A549 (cell line): ENCODE results near the gene NUP88. TPM values are rescaled to one million over a fixed set of nuclear protein-coding genes. Genes with fewer than 3 reads are reported as not detected.

ENCODE experiments used
- ATAC-seq, 2 experiments: fragments of 200-7000 bp in 1 of 2; fragments of >200 bp in 1 of 2; cut with Nextera tagmentation in 1 of 2; cut with Tn5 transposase in 1 of 2; 3 replicates each; pipeline versions ENCODE4 v1.8.0 to v1.9.1; 2018 to 2020; ENCODE audit warnings: mild to moderate bottlenecking in 1 of 2, moderate library complexity in 1 of 2
- CTCF ChIA-PET: fragments of 300-600 bp; sonication (Branson Sonifier 250); formaldehyde crosslinking; extraction: SDS; loops from one replicate; lab custom pipeline; 2021; ENCODE audit warnings: antibody characterized with exemption, inconsistent platforms; lab: Yijun Ruan, JAX
- POLR2A ChIA-PET: fragments of 350-600 bp; formaldehyde crosslinking; extraction: SDS; loops from one replicate; lab custom pipeline; 2021; ENCODE audit warnings: antibody characterized with exemption, inconsistent platforms; lab: Yijun Ruan, JAX
- DNase-seq, 2 experiments: peaks; one replicate each; pipeline versions ENCODE4 v3.0.0 to v3.0.0-alpha.2; 2011 to 2016; ENCODE audit warnings: low read depth in 1 of 2, low spot score in 1 of 2
- FAIRE-seq: peaks from 2 replicates; lab custom pipeline; 2011; peaks lifted over from hg19 to GRCh38; lab: Jason Lieb, UNC
- H3K27ac ChIP-seq, 2 experiments: fragments of >200 bp; sonication (Bioruptor Twin); formaldehyde crosslinking; 3 replicates each; pipeline ENCODE4 v1.5.1; 2016 to 2017
- H3K4me1 ChIP-seq: fragments of >200 bp; sonication (Bioruptor Twin); formaldehyde crosslinking; 3 replicates; pipeline ENCODE4 v1.6.1; 2016
- H3K4me2 ChIP-seq: fragments of >200 bp; sonication (Bioruptor Twin); formaldehyde crosslinking; 3 replicates; pipeline ENCODE4 v1.6.1; 2016
- H3K4me3 ChIP-seq: fragments of >200 bp; sonication (Bioruptor Twin); formaldehyde crosslinking; 3 replicates; pipeline ENCODE4 v1.5.1; 2016
- H3K9me3 ChIP-seq: fragments of >200 bp; sonication (Bioruptor Twin); formaldehyde crosslinking; 3 replicates; pipeline ENCODE4 v1.6.1; 2016
- BHLHE40 ChIP-seq: IDR thresholded peaks from 2 replicates; pipeline ENCODE4 v1.6.1; 2012; ENCODE audit warnings: low read depth, low read length, inconsistent platforms
- CBX2 ChIP-seq: fragments of 200-600 bp; sonication (generic); IDR thresholded peaks from 2 replicates; pipeline ENCODE4 v1.6.1; 2016; ENCODE audit warnings: low read depth, mild to moderate bottlenecking, borderline replicate concordance
- CBX8 ChIP-seq: fragments of 200-600 bp; sonication (generic); IDR thresholded peaks from 2 replicates; pipeline ENCODE4 v1.6.1; 2016
- CHD4 ChIP-seq: fragments of 200-600 bp; sonication (generic); IDR thresholded peaks from 2 replicates; pipeline ENCODE4 v1.6.1; 2016; ENCODE audit warnings: antibody characterized with exemption, mild to moderate bottlenecking, borderline replicate concordance
- EHMT2 ChIP-seq: fragments of 200-600 bp; sonication (generic); IDR thresholded peaks from 2 replicates; pipeline ENCODE4 v1.6.1; 2016; ENCODE audit warnings: antibody characterized with exemption, low read depth, mild to moderate bottlenecking, moderate library complexity
- FOXS1 ChIP-seq: fragments of 250-450 bp; sonication (Bioruptor Pico); IDR thresholded peaks from 2 replicates; pipeline ENCODE4 v1.5.0; 2020; ENCODE audit warnings: mild to moderate bottlenecking, moderate library complexity
- GATA3 ChIP-seq: IDR thresholded peaks from 2 replicates; pipeline ENCODE4 v1.6.1; 2012; ENCODE audit warnings: borderline replicate concordance
- HDAC2 ChIP-seq: fragments of 200-600 bp; sonication (generic); IDR thresholded peaks from 2 replicates; pipeline ENCODE4 v1.6.1; 2016
- HEYL ChIP-seq: fragments of 250-450 bp; sonication (Bioruptor Pico); IDR thresholded peaks from 2 replicates; pipeline ENCODE4 v1.8.0; 2021; ENCODE audit warnings: mild to moderate bottlenecking, moderate library complexity
- HOXA7 ChIP-seq: fragments of 250-450 bp; sonication (Bioruptor Pico); IDR thresholded peaks from 2 replicates; pipeline ENCODE4 v1.5.0; 2020; ENCODE audit warnings: mild to moderate bottlenecking, moderate library complexity
- HOXB5 ChIP-seq: fragments of 250-450 bp; sonication (Bioruptor Pico); IDR thresholded peaks from 2 replicates; pipeline ENCODE4 v1.5.0; 2020; ENCODE audit warnings: mild to moderate bottlenecking, moderate library complexity
- JUN ChIP-seq, 2 experiments: fragments of >200 bp; sonication (Bioruptor Twin); formaldehyde crosslinking; IDR thresholded peaks; 2 replicates in 1 of 2; 3 replicates in 1 of 2; pipeline ENCODE4 v1.6.1; 2016 to 2017
- KDM5A ChIP-seq: fragments of 200-600 bp; sonication (generic); IDR thresholded peaks from 2 replicates; pipeline ENCODE4 v1.6.1; 2016; ENCODE audit warnings: antibody characterized with exemption, mild to moderate bottlenecking
- MAFK ChIP-seq: fragments of 450-650 bp; IDR thresholded peaks from 2 replicates; pipeline ENCODE4 v1.6.1; 2014; ENCODE audit not compliant: partially characterized antibody
- MYC ChIP-seq: IDR thresholded peaks from 2 replicates; pipeline ENCODE4 v1.6.1; 2012; ENCODE audit warnings: mild to moderate bottlenecking, inconsistent platforms, low read length, improper control_type of control experiment, borderline replicate concordance
- NFE2L2 ChIP-seq: fragments of 150-350 bp; conservative IDR thresholded peaks from 2 replicates; pipeline ENCODE4 v1.6.1; 2014; ENCODE audit warnings: low read length
- PHF8 ChIP-seq: fragments of 200-600 bp; sonication (generic); IDR thresholded peaks from 2 replicates; pipeline ENCODE4 v1.6.1; 2016; ENCODE audit warnings: low read depth, mild to moderate bottlenecking, antibody characterized with exemption, moderate library complexity, borderline replicate concordance
- POLR2A ChIP-seq: IDR thresholded peaks from 2 replicates; pipeline ENCODE4 v1.6.1; 2012; ENCODE audit warnings: mild to moderate bottlenecking, low read length
- RARB ChIP-seq: fragments of 250-450 bp; sonication (Bioruptor Pico); IDR thresholded peaks from 2 replicates; pipeline ENCODE4 v1.8.0; 2021; ENCODE audit warnings: mild to moderate bottlenecking, moderate library complexity
- RCOR1 ChIP-seq: fragments of 150-350 bp; IDR thresholded peaks from 2 replicates; pipeline ENCODE4 v1.6.1; 2014; ENCODE audit warnings: antibody characterized with exemption, low read length, low read depth
- RFX5 ChIP-seq: fragments of 450-650 bp; IDR thresholded peaks from 2 replicates; pipeline ENCODE4 v1.7.1; 2014; ENCODE audit warnings: antibody characterized with exemption, mild to moderate bottlenecking, moderate library complexity
- TFCP2L1 ChIP-seq: fragments of 250-450 bp; sonication (Bioruptor Pico); IDR thresholded peaks from 2 replicates; pipeline ENCODE4 v1.5.0; 2021; ENCODE audit warnings: mild to moderate bottlenecking
- ZFP36 ChIP-seq: fragments of 450-650 bp; IDR thresholded peaks from 2 replicates; pipeline ENCODE4 v1.6.1; 2014; ENCODE audit warnings: borderline replicate concordance; ENCODE audit not compliant: partially characterized antibody
- WGBS: methylation state at CpG from one replicate; pipeline ENCODE4 v1.1.6; 2017; ENCODE audit errors: missing lambda C conversion rate; 5-methylcytosine and 5-hydroxymethylcytosine counted together
- polyA minus RNA-seq: library from RNA; depleted of rRNA, polyadenylated mRNA; stranded (reverse); fragments of >200 nt; gene quantifications from 2 replicates; pipeline ENCODE4 v1.2.3, GENCODE V29; 2011; rRNA and poly(A)+ RNA removed
- polyA plus RNA-seq, 4 experiments: library from polyadenylated mRNA; depleted of rRNA in 3 of 4; stranded (reverse); fragments of >200 nt; fragmentation: RNase III in 1 of 4; extraction: RNeasy Plus Mini Kit Qiagen cat#74134 plus additional on column Dnase treatment in 1 of 4; gene quantifications; 2 replicates in 3 of 4; 3 replicates in 1 of 4; pipeline ENCODE4 v1.2.3, GENCODE V29; 2011 to 2017
- TF ChIP-seq, protein P1 (sequence below): fragments of >200 bp; sonication (Bioruptor Twin); formaldehyde crosslinking; IDR thresholded peaks from 3 replicates; pipeline ENCODE4 v1.6.1; 2016
- TF ChIP-seq, protein P2 (sequence below): fragments of 150-350 bp; IDR thresholded peaks from 2 replicates; pipeline ENCODE4 v1.6.1; 2014; ENCODE audit warnings: low read depth, mild to moderate bottlenecking, low read length
- TF ChIP-seq, protein P3 (sequence below): IDR thresholded peaks from 2 replicates; pipeline ENCODE4 v1.6.1; 2012; ENCODE audit warnings: low read depth, borderline replicate concordance

The NUP88 gene
- 175 and 180 TPM in 2 replicates for polyA plus RNA-seq (2011; rRNA removed)
- polyA plus RNA-seq (2012; cell fraction: cytosol; rRNA removed), result 104 and 114 TPM in 2 replicates
- 70.5 and 76.3 TPM in 2 replicates for polyA plus RNA-seq (2012; cell fraction: nucleus; rRNA removed)
- polyA plus RNA-seq (2017; fragmentation: RNase III; extraction: RNeasy Plus Mini Kit Qiagen cat#74134 plus additional on column Dnase treatment), result 121 to 133 TPM (median 121 TPM) in 3 replicates
- polyA minus RNA-seq, result 128 and 136 TPM in 2 replicates

DNA sequence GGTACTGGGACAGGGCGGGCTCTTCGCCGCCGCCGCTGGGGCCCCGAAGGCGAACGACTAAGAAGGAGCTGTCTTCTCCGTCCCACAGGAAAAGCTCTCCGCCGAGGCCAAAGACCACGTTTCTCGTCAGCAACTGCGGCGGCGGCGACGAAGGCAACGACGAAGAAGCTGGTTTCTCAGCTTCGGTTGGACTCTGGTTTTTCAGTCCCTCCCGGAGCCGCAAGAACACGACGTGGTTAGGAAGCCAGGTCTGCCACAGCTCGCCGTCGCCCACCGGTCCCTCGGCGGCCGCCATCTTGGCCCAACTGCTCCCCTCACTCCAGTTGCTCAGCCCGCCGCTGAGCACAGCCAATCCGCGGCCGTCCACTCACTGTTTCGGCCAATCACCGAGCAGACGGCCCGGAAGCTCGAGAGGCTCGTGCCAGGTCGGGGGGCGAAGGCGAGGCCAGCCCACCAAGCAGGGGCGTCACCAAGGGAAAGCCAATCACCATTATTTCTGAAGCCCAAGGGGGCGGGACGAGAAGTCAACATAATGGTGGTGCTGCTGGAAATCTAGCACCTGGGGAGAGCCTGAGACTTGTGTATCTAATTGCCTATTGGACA is at the start of gene NUP88:
TSS of gene NUP88 (minus strand) at position 307 of the 603 bp plus-strand sequence. CDS start at position 295, 12 bp downstream.
- POLR2A ChIA-PET, result interaction anchor here (0.6 to 1.3 kb wide), 15 partner anchors 8 to 228 kb away, joined by 3 to 18 read pairs (median 5); partner anchors contain the start of genes C1QBP, DERL2, DHX33 and MIS12
- ATAC-seq (peak; percentile 96 to 98), FAIRE-seq (peak; percentile 95), DNase-seq (peak; percentile 98 to 99)
- TF ChIP-seq HOXB5 (CRISPR knock-in tag) (0 out of 2 replicates have a peak, but pooled peaks have one; percentile 15), ZFP36 (no peak), POLR2A (peak; percentile 98), MAFK (peak; percentile 15), FOXS1 (CRISPR knock-in tag) (no peak), HDAC2 (0 out of 2 replicates have a peak, but pooled peaks have one; percentile 12), KDM5A (peak; percentile 93), CBX2 (no peak), RARB (CRISPR knock-in tag) (no peak), GATA3 (peak; percentile 7; the same call in 1 of the 2 replicates), EHMT2 (no peak), NFE2L2 (no peak), RFX5 (peak; percentile 85), JUN (IDR thresholded peaks at IDR 0.05) (peak in 1 of 2 experiments; percentile 78; a peak in 4 of 5 replicates), CBX8 (no peak), BHLHE40 (peak; percentile 88), RCOR1 (no peak), HOXA7 (CRISPR knock-in tag) (no peak), PHF8 (peak; percentile 91), TFCP2L1 (0 out of 2 replicates have a peak, but pooled peaks have one; percentile 51), CHD4 (no peak), HEYL (CRISPR knock-in tag) (no peak), MYC (peak; percentile 3; the same call in 1 of the 2 replicates)
- TF ChIP-seq, protein P1, sequence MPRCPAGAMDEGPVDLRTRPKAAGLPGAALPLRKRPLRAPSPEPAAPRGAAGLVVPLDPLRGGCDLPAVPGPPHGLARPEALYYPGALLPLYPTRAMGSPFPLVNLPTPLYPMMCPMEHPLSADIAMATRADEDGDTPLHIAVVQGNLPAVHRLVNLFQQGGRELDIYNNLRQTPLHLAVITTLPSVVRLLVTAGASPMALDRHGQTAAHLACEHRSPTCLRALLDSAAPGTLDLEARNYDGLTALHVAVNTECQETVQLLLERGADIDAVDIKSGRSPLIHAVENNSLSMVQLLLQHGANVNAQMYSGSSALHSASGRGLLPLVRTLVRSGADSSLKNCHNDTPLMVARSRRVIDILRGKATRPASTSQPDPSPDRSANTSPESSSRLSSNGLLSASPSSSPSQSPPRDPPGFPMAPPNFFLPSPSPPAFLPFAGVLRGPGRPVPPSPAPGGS, result peak; percentile 78
- TF ChIP-seq, protein P2, sequence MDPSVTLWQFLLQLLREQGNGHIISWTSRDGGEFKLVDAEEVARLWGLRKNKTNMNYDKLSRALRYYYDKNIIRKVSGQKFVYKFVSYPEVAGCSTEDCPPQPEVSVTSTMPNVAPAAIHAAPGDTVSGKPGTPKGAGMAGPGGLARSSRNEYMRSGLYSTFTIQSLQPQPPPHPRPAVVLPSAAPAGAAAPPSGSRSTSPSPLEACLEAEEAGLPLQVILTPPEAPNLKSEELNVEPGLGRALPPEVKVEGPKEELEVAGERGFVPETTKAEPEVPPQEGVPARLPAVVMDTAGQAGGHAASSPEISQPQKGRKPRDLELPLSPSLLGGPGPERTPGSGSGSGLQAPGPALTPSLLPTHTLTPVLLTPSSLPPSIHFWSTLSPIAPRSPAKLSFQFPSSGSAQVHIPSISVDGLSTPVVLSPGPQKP, result no peak
- TF ChIP-seq, protein P3, sequence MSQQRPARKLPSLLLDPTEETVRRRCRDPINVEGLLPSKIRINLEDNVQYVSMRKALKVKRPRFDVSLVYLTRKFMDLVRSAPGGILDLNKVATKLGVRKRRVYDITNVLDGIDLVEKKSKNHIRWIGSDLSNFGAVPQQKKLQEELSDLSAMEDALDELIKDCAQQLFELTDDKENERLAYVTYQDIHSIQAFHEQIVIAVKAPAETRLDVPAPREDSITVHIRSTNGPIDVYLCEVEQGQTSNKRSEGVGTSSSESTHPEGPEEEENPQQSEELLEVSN, result peak; percentile 65
- peak within 1 kb of the TSS; percentile 99 for H3K4me2 ChIP-seq
- H3K4me3 ChIP-seq, result peak within 1 kb of the TSS; percentile 78
- no peaks in the 10 kb centered on the region for H3K9me3 ChIP-seq
- H3K27ac ChIP-seq, result peak within 1 kb of the TSS; percentile 89 to 90
- H3K4me1 ChIP-seq, result peaks cover 40% of the 10 kb centered on the region
- 2% methylated on average over 45 of the region's 49 CpGs for WGBS
- CTCF ChIA-PET, result interaction anchor here (0.5 to 3.6 kb wide), 6 partner anchors 11 to 1180 kb away, joined by 3 to 54 read pairs (median 3); partner anchors contain the start of gene C1QBP
